ENCODE data around the gene LTBP2.

DNA sequence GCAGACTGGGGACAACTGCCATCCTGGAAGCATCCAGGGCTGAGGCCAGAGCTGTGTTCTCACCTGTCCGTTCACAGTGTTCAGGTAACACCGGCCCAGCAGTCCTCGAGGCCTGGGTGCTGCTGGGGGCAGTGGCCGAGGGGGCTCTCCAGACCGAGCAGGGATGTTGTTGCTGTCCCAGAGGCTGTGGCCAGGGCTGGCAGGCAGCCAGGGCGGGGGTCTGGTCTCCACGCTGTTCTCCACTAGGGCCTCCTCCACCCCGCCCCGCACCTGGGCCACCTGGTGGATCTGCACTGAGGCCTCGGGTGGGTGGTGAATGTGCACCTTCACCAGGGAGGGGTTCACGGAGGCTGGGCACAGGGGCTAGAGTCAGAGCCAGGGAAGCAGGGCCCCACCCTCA lies 61.0 kb downstream of the LTBP2 start:
- TF ChIP-seq EZH2phosphoT487 (IDR thresholded peaks at IDR 0.05; ENCODE audit: borderline replicate concordance, low read length) (no peak), EZH2 (IDR thresholded peaks at IDR 0.05; ENCODE audit: low read length, unreplicated experiment) (no peak)
- TF ChIP-seq, protein P1, sequence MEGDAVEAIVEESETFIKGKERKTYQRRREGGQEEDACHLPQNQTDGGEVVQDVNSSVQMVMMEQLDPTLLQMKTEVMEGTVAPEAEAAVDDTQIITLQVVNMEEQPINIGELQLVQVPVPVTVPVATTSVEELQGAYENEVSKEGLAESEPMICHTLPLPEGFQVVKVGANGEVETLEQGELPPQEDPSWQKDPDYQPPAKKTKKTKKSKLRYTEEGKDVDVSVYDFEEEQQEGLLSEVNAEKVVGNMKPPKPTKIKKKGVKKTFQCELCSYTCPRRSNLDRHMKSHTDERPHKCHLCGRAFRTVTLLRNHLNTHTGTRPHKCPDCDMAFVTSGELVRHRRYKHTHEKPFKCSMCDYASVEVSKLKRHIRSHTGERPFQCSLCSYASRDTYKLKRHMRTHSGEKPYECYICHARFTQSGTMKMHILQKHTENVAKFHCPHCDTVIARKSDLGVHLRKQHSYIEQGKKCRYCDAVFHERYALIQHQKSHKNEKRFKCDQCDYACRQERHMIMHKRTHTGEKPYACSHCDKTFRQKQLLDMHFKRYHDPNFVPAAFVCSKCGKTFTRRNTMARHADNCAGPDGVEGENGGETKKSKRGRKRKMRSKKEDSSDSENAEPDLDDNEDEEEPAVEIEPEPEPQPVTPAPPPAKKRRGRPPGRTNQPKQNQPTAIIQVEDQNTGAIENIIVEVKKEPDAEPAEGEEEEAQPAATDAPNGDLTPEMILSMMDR (conservative IDR thresholded peaks at IDR 0.05; ENCODE audit: low read depth, low read length): no peak
